ENCODE results near the gene NT5M. TPM values are rescaled to one million over a fixed set of nuclear protein-coding genes. Genes with fewer than 3 reads are reported as not detected.

Gene NT5M
- total and polyA plus RNA-seq, 11 donors: 4.1 to 15.1 (median 7.6) TPM

- ATAC-seq (no peak), DNase-seq (peak in 1 of 5 donors; percentile 40)
- Histone ChIP-seq H3K9me3 (peaks cover 0 to 4% (median 0%) of the 10 kb centered on the region in 12 donors), H3K4me3 (no peak overlapping the region), H3K36me3 (no peaks in the 10 kb centered on the region), H3K4me1 (peaks cover 0 to 9% (median 0%) of the 10 kb centered on the region in 12 donors), H3K27me3 (no peaks in the 10 kb centered on the region), H3K27ac (no peak overlapping the region)
- intact Hi-C loops (cut with DNase I): no loop called here
- TF ChIP-seq POLR2A (IDR thresholded peaks at IDR 0.05) (no peak), CTCF (IDR thresholded peaks at IDR 0.05) (no peak)
- WGBS, 4 donors: 80 to 88% (median 84%) methylated on average over 6 of the region's 6 CpGs
Observed at GRCh38 chr17:17395246-17395802, 92.2 kb downstream of the NT5M start.

GRCh38 chr17:17395885-17396284 is 92.7 kb downstream of the NT5M start:
- Histone ChIP-seq H3K27ac (no peak overlapping the region), H3K4me1 (peaks cover 0 to 9% (median 0%) of the 10 kb centered on the region in 12 donors), H3K36me3 (no peaks in the 10 kb centered on the region), H3K4me3 (no peak overlapping the region), H3K27me3 (no peaks in the 10 kb centered on the region), H3K9me3 (peaks cover 0 to 4% (median 0%) of the 10 kb centered on the region in 12 donors)
- intact Hi-C loops (cut with DNase I): no loop called here
- ATAC-seq: no peak
- WGBS, 4 donors: 93 to 98% (median 97%) methylated on average over 6 of the region's 6 CpGs
- TF ChIP-seq POLR2A (IDR thresholded peaks at IDR 0.05): no peak
- TF ChIP-seq CTCF (IDR thresholded peaks at IDR 0.05): no peak
- peak in 1 of 5 donors; percentile 6 for DNase-seq

Other genes with a start within 250 kb of the NT5M start
- gene PLD6, start 97.0 kb upstream of the NT5M start, total RNA-seq: 10 to 100 TPM in 3 of 9 donors, 1 to 10 TPM in 6; 5.1 to 11.8 (median 7.1) TPM
- gene PLD6, start 97.0 kb upstream of the NT5M start, polyA plus RNA-seq: 1 to 10 TPM; 3.8 to 4.7 TPM
- 100 to 1,000 TPM in 1 of 9 donors, 10 to 100 TPM in 8; 26.5 to 120 (median 32.6) TPM for gene FLCN, start 66.2 kb upstream of the NT5M start, total RNA-seq
- gene FLCN, start 66.2 kb upstream of the NT5M start, polyA plus RNA-seq: 10 to 100 TPM; 21.1 to 44.3 TPM
- gene COPS3, start 22.1 kb upstream of the NT5M start, total RNA-seq: 10 to 100 TPM; 65.8 to 87.7 (median 74.0) TPM
- gene COPS3, start 22.1 kb upstream of the NT5M start, polyA plus RNA-seq: 100 to 1,000 TPM in 1 of 2 donors, 10 to 100 TPM in 1; 34.7 to 108 TPM
- gene MED9, start 173.6 kb downstream of the NT5M start, total RNA-seq: 10 to 100 TPM; 26.3 to 64.4 (median 33.0) TPM
- gene MED9, start 173.6 kb downstream of the NT5M start, polyA plus RNA-seq: 10 to 100 TPM; 36.2 to 44.7 TPM
- 10 to 100 TPM in 6 of 9 donors, 1 to 10 TPM in 3; 1.5 to 43.5 (median 16.2) TPM for gene RASD1, start 193.0 kb downstream of the NT5M start, total RNA-seq
- 10 to 100 TPM; 18.4 to 79.2 TPM for gene RASD1, start 193.0 kb downstream of the NT5M start, polyA plus RNA-seq

Measured in heart left ventricle (tissue), 16 donors.